HG03342 (cell line): ENCODE measurements around the gene DDX10.
"Not testable (repeated sequence)": the region's sequence is repeated elsewhere in the genome, so short reads cannot be mapped to it uniquely, and the experiment has no call there.

Source experiments
- ATAC-seq: cut with Tn5 transposase; IDR thresholded peaks from one replicate; pipeline ENCODE4 v1.9.1; 2021; ENCODE audit warnings: mild to moderate bottlenecking, moderate library complexity; ENCODE audit not compliant: unreplicated experiment

DDX10 gene

DNA sequence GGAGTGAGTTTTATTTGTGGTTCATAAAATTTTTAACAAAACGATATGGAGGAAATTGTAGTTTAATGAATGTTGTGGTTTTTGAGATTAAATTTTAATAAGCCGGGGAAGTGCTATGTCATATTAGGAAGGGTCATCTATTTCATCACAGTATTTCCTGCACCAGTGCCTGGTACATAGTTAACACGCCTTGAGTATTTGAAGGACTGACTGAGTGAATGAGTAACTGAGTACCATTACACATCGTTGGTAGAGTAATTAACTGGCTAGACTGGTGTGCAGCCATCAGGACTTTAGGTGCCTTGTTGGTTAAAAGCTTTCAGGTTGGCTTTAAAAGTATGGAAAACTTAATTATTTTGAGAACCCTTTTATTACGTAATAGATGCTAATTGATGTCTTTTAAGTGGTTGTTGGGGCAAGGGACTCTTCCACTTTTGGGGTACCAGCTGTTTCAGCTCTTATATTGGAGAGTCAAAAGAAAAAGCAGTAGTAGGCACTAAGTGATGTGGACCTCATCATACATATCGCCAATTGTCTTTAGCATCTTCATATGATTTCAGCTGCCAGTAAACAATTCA is 101.8 kb downstream of the DDX10 start:
- no peak for ATAC-seq

DNA sequence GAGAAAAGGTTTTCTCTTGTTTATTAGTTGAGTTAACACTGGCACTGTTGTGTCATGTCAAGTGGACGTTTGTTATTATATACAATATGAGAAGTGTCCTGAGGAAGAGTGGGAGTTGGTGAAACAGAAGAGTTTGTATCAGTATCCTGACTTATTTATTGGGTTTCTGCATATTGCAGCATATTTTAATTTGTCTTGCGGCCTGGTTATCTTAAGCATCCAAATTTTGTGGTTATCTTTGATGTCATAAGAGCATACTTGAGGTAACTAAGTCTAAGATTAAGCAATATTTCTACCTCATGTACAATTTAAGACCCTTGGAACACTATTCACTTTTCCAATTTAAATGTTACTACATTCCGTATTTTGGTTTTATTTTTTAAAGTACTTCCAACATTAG is 103.5 kb downstream of the DDX10 start:
- no peak for ATAC-seq

DNA sequence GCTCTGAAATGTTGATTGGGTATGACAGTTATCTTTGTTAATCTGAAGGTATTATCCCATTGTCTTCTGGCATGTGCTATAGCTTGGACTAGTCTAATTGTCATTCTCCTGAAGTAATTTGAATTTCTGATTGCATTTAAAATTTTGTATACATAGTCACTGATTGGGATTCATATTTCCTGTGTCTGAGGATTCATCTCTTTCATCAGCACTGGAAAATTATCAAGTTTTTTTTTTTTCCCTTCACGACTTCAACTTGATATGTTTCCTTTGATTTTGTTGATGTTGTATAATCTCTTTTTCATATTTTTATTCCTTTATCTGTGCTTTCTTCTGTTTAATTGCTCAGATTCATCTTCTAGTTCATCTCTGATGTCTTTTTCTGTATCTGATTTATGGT is 104.1 kb downstream of the DDX10 start:
- no peak for ATAC-seq

DNA sequence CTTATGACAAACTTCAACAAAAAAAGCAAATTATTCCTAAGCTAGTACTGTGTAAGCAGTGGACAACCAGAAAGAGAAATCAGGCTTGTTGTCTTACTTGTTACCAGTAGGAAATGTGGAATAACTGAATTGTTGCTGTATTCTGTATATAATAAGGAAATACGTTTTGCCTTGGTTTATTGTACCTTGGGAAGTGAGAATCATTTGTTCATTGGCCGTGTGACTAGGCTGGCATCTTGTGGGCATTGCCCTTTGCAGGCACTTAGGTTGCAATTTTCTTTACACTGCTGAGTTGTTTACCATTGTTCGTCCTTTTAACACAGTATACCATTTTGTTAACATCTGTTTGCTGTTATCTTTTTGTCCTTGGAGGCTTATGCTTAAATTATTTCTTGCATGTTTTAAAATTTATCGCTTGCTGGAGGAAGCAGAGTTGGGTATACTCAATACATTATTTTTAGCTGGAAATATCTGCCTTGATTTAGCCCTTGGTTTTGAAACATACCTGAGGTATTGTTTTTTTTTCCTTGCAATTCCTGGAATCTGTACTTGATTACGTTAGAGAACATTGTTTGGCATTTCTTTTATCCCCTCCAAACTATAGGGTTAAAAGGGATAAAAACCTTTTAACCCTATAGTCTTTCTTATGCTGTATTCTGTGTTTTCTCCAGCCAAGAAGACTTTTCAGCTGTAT is 109.3 kb downstream of the DDX10 start:
- ATAC-seq, result no peak

DNA sequence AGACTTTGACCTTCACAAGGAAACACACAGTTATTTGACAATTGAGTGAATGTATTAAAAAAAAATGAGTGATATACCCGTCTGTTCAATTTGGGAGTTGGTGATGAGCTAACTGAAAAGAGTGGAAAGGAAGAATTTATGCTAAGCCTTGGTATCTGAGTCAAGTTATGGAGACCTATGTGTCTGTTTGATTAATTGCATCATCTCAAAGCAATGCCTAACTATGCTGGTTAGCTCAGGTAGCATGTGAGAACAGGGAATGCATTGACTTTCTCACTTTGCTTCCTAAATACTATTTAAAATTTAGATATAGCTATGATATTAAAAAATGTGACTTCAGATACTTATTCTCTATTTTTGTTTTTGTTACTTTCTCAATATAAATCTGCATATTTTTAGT is 110.5 kb downstream of the DDX10 start:
- ATAC-seq, result no peak

DNA sequence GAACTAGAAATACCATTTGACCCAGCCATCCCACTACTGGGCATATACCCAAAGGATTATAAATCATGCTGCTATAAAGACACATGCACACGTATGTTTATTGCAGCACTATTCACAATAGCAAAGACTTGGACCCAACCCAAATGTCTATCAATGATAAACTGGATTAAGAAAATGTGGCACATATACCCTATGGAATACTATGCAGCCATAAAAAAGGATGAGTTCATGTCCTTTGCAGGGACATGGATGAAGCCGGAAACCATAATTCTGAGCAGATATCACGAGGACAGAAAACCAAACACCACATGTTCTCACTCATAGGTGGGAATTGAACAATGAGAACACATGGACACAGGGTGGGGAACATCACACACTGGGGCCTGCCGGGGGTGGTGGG is 114.3 kb downstream of the DDX10 start:
- ATAC-seq, result not testable (repeated sequence)

DNA sequence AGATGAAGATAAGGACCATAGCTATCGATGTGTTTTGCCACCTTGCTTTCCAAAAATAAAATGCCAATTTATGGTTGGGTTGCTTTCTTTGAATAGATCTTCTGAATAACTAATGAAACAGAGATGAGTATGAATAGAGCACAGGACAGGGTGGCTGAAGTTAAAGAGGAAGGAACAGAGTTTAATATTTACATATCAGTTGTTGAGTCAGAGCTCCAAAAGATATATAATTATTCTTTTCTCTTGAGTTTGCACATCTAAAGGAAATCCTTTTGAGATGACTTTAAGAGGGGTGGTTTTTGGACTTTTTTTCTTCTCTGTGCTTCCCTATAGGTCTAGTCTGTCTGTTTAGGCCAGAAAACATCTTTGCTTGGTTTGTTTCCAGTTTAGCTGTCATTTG is 115.2 kb downstream of the DDX10 start:
- no peak for ATAC-seq

DNA sequence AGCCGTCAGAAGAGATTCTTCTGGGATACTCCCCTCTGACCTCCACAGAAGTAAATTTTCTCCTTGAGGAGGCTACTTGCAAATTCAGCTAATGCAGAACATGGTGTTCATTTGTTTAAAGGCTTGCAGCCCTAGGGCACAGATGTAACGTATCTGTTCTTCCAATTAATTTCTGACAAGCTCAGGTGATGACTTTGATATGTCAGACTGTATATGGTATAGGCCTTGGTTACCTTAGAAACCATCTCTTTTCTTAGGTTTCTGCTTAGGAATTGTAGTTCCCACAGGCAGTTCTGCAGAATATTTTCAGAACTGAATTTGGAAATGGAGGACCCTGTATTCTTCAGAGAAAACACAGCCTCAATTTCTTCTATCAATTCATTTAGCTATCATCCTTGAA is 117.1 kb downstream of the DDX10 start:
- no peak for ATAC-seq

DNA sequence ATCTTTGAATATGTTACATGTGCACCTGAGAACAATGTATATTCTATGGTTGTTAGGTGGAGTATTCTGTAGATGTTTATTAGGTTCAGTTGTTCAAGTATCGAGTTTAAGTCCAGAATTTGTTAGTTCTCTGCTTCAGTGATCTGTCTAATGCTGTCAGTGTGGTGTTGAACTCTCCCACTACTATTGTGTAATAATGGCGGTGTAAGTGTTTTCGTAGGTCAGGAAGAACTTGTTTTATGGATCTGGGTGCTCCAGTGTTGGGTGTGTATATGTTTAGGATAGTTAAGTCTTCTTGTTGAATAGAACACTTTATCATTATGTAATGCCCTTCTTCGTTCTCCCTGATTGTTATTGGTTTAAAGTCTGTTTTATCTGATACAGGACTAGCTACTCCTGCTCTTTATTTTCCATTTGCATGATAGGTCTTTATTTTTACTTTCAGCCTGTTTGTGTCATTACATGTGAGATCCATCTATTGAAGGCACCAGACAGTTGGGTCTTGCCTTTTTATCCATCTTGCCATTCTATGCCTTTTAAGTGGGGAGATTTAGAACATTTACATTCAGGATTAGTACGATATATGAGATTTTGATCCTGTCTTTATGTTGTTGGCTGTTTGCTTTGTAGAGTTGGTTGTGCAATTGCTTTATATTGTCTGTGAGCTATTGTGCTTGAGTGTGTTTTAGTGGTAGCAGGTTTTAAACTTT is 121.6 kb downstream of the DDX10 start:
- ATAC-seq, result no peak

DNA sequence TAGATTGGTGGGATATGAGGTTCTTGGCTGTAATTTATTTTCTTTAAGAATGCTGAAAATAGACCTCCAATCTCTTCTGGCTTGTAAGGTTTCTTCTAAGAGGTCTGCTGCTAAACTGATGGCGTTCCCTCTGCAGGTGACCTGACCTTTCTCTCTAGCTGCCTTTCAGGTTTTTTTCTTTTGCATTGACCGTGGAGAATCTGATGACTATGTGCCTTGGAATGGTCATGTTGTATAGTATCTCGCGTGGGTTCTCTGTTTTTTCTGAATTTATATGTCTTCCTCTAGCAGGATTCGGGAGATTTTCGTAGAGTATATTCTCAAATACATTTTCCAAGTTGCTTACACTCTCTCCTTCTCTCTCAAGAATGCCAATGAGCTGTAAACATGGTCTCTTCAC is 122.2 kb downstream of the DDX10 start:
- no peak for ATAC-seq

DNA sequence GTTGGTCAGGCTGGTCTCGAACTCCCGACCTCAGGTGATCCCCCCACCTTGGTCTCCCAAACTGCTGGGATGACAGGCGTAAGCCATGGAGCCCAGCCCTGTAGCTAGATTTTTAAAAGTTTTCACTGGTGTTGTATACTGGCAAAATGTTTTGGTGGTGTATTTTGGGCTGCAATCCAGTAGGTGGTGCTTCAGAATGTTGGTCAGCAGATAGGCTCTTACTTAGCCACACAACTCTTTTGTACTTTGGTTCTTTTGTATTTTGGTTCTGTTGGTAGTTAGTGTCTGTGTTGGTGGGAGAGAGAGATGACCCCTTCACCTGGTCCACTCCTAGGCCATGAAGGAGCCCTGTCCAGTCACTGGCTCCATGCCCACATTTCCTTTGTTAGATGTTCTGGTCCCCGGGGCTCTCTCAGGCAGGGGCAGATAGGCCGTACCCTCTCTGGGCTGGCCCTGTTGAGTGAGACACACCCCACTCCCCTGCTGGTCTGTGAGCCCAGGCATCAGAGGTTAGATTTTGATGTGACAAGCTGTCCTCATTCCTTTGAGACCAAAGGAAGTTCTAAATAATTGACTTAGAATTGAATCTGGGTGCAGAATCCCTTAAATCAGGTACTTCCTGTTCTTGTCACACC is 123.8 kb downstream of the DDX10 start:
- ATAC-seq, result peak; percentile 67

DNA sequence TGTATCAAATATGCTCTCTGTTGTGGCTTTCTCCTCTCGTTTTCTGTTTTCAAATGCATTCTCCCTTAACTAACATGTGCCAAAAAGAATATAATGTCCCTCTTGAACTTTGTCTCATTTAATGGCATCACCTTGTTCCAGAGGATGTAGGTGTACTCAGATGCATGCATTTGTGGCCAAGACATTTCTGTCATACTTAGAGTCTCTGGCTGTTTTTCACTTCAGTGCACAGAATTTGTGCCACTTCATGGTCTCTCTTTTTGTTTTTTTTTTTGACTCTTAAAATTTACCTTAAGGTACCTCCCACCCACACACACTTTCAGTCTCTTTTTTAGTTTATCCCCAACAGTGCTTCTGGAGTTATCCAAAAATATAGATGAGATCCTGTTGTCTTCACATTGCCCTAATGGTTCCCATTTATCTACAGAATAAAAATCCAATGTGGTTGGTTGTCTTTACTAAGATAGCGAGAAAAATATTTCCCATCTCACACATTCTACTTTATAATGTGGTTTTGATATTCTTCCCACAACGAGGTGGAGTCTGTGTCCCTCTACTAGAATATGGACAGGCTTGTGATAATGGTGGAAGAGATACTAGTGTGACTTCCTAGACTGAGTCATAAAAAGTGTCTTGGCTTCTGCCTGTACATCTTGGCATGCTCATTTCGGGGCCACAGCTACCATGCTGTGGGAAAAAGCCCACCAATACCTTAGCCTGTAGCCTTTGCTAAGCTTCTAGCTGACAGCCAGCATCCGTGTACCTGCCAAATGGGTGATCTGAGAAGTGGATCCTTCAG is 125.8 kb downstream of the DDX10 start:
- ATAC-seq, result no peak

DNA sequence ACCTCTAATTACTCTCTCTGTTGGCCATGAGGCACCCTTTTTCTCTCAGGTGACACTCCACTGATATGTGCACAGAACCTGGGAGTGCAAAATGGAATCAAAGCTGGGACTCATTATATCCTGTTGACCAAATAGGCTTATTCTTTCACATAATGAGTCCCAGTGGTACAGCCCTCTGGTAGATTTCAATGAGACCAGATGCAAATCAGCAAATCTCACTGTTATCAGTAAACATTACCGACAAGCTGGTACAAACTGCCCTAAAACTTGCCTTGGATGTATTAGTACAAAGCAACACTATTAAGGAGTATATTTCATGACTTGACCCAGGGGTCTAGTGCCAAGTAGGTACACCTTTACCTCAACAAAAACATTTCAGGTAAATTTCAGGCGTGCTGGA is 128.3 kb downstream of the DDX10 start:
- ATAC-seq, result no peak

DNA sequence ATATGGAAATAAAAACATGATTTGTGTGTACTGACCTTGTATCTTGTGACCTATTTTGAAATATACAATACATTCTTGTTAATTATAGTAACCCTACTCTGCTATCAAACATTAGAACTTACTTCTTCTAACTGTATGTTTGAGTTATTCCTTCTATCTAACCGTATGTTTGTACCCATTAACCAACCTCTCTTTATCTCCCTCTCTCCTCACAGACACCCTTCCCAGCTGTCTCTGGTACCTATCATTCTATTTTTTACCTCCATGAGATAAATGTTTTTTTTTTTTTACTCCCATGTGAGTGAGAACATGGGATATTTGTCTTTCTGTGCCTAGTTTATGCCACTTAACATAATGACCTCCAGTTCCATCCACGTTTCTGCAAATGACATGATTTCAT is 128.7 kb downstream of the DDX10 start:
- no peak for ATAC-seq

DNA sequence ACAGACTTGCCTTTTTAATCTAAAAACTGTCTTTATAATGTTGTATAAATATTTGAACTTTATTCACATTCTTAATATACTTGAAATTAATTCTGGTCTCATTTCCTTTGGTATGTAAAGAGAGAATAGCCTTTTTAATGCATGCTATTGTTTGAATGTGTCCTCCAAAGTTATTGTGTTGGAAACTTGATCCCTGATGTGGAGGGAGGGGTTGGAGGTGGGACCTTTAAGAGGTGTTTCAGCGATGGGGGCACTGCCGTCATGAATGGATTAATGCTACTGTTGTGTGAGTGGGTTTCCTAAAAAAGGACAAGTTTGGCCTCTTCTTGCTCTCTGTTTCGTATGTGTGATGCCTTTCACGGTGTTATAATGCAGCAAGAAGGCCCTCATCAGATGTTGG is 131.7 kb downstream of the DDX10 start:
- no peak for ATAC-seq

DNA sequence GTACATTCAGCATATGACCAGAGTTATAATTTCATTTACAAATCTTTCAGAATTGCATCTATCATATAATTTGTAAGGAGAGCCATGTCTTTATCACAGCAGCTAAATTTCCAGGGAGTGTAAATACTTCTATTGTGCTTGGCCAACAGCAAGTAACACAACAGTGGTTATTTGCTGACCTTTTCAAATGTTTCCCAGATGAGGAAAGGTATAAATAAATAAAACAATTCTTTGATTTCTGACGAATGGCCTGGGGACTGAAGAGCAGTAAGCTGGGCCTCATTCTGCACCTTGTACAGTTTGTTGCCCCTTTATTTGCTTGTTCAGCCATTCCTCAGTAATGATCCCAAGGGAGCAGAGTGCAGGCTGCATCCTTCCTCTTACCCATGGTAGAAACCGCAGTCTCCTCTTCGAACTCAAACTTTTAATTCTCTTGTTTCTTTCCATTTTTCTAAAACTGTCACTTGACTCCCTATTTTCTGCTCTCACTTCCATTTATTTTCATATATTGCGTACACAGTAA is 132.8 kb downstream of the DDX10 start:
- no peak for ATAC-seq

DNA sequence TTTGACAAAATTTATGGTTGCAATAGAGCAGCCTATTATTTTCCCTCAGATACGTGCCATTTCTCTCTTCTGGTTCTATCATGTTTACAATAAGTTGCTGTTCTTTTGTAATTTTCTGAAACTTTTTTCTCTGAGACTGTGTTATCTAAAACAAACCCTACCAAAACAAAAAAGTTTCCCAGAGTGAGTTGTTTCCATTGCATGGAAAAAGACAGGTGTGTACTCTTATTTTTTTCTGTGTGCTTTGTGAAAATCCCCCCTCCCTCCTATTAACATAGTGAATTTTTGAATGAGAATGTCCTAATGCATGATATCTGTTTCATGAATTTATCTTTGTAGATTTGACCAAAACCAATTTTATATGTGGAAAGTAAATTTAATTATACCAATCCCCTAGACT is 137.6 kb downstream of the DDX10 start:
- no peak for ATAC-seq

DNA sequence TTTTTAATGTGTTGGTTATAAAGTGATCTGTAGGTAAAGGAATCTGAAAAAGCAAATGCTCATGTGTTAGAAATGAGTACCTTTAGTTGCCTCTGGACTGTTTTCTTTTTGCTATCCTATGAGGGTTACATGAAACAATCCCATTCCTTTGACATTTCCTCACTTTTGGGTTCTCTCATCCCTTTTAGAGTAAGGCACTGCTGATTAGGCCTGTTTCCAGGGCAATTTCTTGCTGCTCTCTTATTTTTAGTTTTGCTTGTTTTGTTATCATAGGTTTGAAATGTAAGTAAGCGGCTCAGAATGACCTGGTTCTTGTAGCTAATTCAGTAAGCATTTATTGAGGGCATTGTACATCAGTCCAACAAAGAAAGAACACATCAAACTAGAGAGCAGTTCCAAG is 138.9 kb downstream of the DDX10 start:
- ATAC-seq, result no peak

DNA sequence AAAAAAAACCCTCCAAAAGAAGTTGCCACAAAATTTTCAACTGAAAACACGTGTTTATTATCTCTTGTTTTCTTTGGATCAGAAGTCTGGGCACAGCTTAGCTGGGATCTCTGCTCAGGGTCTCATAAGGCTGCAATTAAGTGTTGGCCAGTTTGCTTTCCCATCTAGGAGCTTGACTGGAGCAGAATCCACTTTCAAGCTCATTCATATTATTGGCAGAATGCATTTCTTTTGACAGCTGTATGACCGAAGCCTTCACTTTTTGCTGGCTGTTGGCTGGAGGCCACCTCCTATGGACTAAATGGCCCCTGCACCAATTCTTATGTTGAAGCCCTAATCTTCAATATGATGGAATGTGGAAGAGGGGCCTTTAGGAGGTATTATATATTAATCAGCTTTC is 139.6 kb downstream of the DDX10 start:
- no peak for ATAC-seq

DNA sequence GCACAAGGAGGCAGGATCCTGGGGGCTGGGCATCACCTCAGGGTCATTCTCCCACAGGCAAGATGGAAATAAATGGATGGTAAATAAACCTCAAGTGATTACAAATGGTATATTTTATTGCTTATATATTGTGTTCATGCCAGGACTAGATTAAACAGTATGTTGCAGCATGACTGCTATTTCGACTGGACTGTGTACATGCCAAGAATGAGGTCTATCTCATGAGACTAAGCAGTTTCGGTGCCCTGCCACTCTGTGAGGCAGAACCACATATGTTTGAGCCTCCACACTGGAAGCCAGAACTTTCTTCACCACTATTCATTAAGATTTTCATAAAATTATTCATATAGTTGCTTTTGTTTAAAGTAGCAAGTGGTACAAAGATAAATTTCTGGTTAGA is 140.2 kb downstream of the DDX10 start:
- ATAC-seq, result no peak

DNA sequence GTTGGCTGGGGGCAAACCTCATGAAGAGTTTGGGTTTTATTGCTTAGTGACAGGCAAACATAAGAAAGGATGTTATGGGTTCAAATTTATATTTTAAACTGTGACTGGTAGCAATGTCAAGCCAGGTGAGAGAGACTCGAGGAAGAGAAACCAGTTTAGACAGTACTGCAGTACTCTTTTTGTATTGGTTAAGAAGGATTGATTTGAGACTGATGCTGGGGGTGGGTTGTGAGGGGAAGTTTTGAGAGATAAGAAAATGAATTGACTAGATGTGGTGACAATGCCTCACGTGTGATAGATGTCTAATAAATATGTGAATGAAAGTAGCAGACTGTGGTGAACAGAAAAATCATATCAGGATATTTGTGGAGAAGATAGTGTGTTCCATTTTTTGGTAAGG is 142.4 kb downstream of the DDX10 start:
- no peak for ATAC-seq
